Measurements from ENCODE around the gene PLXNA3. TPM values are rescaled to one million over a fixed set of nuclear protein-coding genes. Genes with fewer than 3 reads are reported as not detected.

PLXNA3 gene
- total and polyA plus RNA-seq, 2 donors (not counting 1 experiment from before 2014, with no cell fraction given) = 17.8 to 18.4 TPM

DNA sequence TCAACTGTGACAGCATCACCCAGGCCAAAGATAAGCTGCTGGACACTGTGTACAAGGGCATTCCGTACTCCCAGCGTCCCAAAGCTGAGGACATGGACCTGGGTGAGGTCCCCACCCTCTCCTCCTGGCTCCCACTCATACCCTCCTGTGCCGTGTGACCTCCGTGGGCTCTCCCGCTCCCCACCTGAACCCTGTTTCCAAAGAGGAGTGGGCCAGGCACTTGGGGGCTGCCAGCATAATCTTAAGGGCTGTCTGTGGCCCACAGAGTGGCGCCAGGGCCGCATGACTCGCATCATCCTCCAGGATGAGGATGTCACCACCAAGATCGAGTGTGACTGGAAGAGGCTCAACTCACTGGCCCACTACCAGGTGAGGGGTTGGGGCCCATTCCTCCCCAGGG lies 11.0 kb downstream of the PLXNA3 start:
- Histone ChIP-seq H3K4me3 (replicated peaks in 1 of 4; ENCODE audit: control extremely low read depth in 1 of 4, insufficient read depth in 1 of 4, low read depth in 3 of 4, low read length in 4 of 4) (no peak overlapping the region), H3K36me3 (ENCODE audit: control insufficient read depth, insufficient read depth, low read length) (peaks cover 24% of the 10 kb centered on the region), H3K27ac (ENCODE audit: insufficient read depth, low read length) (no peak overlapping the region), H3K9me3 (ENCODE audit: control insufficient read depth, insufficient read depth, low read depth, low read length) (no peaks in the 10 kb centered on the region), H3K27me3 (ENCODE audit: control insufficient read depth, insufficient read depth, low read length) (no peaks in the 10 kb centered on the region), H3K9ac (ENCODE audit: insufficient read depth, low read length) (no peak overlapping the region), H3K4me1 (ENCODE audit: control insufficient read depth, extremely low read depth, insufficient read depth, low read length) (no peaks in the 10 kb centered on the region), H3K79me2 (ENCODE audit: control insufficient read depth, insufficient read depth, low read length) (no peaks in the 10 kb centered on the region), H3K4me2 (ENCODE audit: extremely low read depth, insufficient read depth, low read length) (no peak overlapping the region), H2AFZ (ENCODE audit: low read length) (no peak overlapping the region), H4K20me1 (ENCODE audit: control insufficient read depth, extremely low read depth, insufficient read depth, low read length) (no peaks in the 10 kb centered on the region)
- TF ChIP-seq EZH2 (IDR thresholded peaks at IDR 0.05; ENCODE audit: low read length, missing control alignments) = no peak
- TF ChIP-seq, protein P1, sequence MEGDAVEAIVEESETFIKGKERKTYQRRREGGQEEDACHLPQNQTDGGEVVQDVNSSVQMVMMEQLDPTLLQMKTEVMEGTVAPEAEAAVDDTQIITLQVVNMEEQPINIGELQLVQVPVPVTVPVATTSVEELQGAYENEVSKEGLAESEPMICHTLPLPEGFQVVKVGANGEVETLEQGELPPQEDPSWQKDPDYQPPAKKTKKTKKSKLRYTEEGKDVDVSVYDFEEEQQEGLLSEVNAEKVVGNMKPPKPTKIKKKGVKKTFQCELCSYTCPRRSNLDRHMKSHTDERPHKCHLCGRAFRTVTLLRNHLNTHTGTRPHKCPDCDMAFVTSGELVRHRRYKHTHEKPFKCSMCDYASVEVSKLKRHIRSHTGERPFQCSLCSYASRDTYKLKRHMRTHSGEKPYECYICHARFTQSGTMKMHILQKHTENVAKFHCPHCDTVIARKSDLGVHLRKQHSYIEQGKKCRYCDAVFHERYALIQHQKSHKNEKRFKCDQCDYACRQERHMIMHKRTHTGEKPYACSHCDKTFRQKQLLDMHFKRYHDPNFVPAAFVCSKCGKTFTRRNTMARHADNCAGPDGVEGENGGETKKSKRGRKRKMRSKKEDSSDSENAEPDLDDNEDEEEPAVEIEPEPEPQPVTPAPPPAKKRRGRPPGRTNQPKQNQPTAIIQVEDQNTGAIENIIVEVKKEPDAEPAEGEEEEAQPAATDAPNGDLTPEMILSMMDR (conservative IDR thresholded peaks at IDR 0.05 in 1 of 2, IDR thresholded peaks at IDR 0.05 in 1 of 2; ENCODE audit: low read depth in 1 of 2, low read length in 2 of 2) = no peak
- no peak for DNase-seq (ENCODE audit: low read depth in 2 of 2)

DNA sequence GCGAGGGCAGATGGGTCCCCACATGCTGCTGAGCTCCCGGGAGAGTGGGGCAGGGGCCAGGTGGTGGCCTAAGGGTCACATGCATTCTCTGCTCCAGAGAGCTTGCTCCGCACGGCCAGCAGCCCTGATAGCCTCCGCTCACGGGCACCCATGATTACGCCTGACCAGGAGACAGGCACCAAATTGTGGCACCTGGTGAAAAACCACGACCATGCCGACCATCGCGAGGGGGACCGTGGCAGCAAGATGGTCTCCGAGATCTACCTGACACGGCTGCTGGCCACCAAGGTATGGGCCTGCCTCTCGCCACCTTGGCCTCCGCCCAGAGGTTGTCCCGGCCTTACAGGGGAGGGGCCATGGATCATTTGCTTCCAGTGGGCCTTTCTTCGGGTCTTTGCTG lies 11.8 kb downstream of the PLXNA3 start:
- H3K4me1 ChIP-seq (ENCODE audit: control insufficient read depth, extremely low read depth, insufficient read depth, low read length) = no peaks in the 10 kb centered on the region
- TF ChIP-seq, protein P1 (conservative IDR thresholded peaks at IDR 0.05 in 1 of 2, IDR thresholded peaks at IDR 0.05 in 1 of 2; ENCODE audit: low read depth in 1 of 2, low read length in 2 of 2) = no peak
- no peak for TF ChIP-seq EZH2 (IDR thresholded peaks at IDR 0.05; ENCODE audit: low read length, missing control alignments)
- no peak overlapping the region for H2AFZ ChIP-seq (ENCODE audit: low read length)

DNA sequence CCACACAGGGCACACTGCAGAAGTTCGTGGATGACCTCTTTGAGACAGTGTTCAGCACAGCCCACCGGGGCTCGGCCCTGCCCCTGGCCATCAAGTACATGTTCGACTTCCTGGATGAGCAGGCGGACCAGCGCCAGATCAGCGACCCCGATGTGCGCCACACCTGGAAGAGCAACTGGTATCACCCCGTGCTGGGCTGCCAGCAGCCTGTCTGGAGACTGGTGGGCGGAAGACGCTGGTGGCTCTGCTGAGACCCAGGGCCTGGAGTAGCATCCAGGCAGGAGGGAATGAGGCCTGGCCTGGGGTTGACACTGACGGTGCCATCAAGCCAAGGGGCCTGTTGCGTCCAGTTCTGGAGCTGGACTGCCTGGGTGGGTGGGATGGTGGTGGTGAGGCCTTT lies 12.4 kb downstream of the PLXNA3 start:
- Histone ChIP-seq H3K9ac (ENCODE audit: insufficient read depth, low read length) (no peak overlapping the region), H3K79me2 (ENCODE audit: control insufficient read depth, insufficient read depth, low read length) (no peaks in the 10 kb centered on the region), H4K20me1 (ENCODE audit: control insufficient read depth, extremely low read depth, insufficient read depth, low read length) (no peaks in the 10 kb centered on the region), H3K27ac (ENCODE audit: insufficient read depth, low read length) (no peak overlapping the region), H2AFZ (ENCODE audit: low read length) (no peak overlapping the region), H3K4me1 (ENCODE audit: control insufficient read depth, extremely low read depth, insufficient read depth, low read length) (no peaks in the 10 kb centered on the region), H3K27me3 (ENCODE audit: control insufficient read depth, insufficient read depth, low read length) (no peaks in the 10 kb centered on the region), H3K9me3 (ENCODE audit: control insufficient read depth, insufficient read depth, low read depth, low read length) (no peaks in the 10 kb centered on the region), H3K4me2 (ENCODE audit: extremely low read depth, insufficient read depth, low read length) (no peak overlapping the region), H3K4me3 (replicated peaks in 1 of 4; ENCODE audit: control extremely low read depth in 1 of 4, insufficient read depth in 1 of 4, low read depth in 3 of 4, low read length in 4 of 4) (no peak overlapping the region), H3K36me3 (ENCODE audit: control insufficient read depth, insufficient read depth, low read length) (peaks cover 21% of the 10 kb centered on the region)
- DNase-seq (ENCODE audit: low read depth in 2 of 2) = no peak
- TF ChIP-seq EZH2 (IDR thresholded peaks at IDR 0.05; ENCODE audit: low read length, missing control alignments) = no peak
- TF ChIP-seq, protein P1 (conservative IDR thresholded peaks at IDR 0.05 in 1 of 2, IDR thresholded peaks at IDR 0.05 in 1 of 2; ENCODE audit: low read depth in 1 of 2, low read length in 2 of 2) = no peak

More for the DNA sequence above, 11.8 kb downstream of the PLXNA3 start:
- Histone ChIP-seq H3K27ac (ENCODE audit: insufficient read depth, low read length) (no peak overlapping the region), H3K36me3 (ENCODE audit: control insufficient read depth, insufficient read depth, low read length) (peaks cover 21% of the 10 kb centered on the region), H3K9me3 (ENCODE audit: control insufficient read depth, insufficient read depth, low read depth, low read length) (no peaks in the 10 kb centered on the region), H3K27me3 (ENCODE audit: control insufficient read depth, insufficient read depth, low read length) (no peaks in the 10 kb centered on the region), H3K4me2 (ENCODE audit: extremely low read depth, insufficient read depth, low read length) (no peak overlapping the region), H3K9ac (ENCODE audit: insufficient read depth, low read length) (no peak overlapping the region), H4K20me1 (ENCODE audit: control insufficient read depth, extremely low read depth, insufficient read depth, low read length) (no peaks in the 10 kb centered on the region), H3K4me3 (replicated peaks in 1 of 4; ENCODE audit: control extremely low read depth in 1 of 4, insufficient read depth in 1 of 4, low read depth in 3 of 4, low read length in 4 of 4) (no peak overlapping the region), H3K79me2 (ENCODE audit: control insufficient read depth, insufficient read depth, low read length) (no peaks in the 10 kb centered on the region)
- no peak for DNase-seq (ENCODE audit: low read depth in 2 of 2)
